Suppressor macrophage (primary cell): ENCODE data around the gene OSBPL1A.

Experiments
- DNase-seq, 4 experiments: peaks; one replicate each; pipeline ENCODE4 v3.0.0-alpha.2; 2020 to 2022

The OSBPL1A gene

GRCh38 chr18:24333084-24333483 is 64.5 kb downstream of the OSBPL1A start:
- DNase-seq, result no peak

- DNase-seq, result no peak
Observed at GRCh38 chr18:24326211-24326610, 71.4 kb downstream of the OSBPL1A start.

GRCh38 chr18:24322584-24323136 is 75.0 kb downstream of the OSBPL1A start:
- DNase-seq, result no peak

- DNase-seq, result no peak
Observed at GRCh38 chr18:24321071-24321470, 76.6 kb downstream of the OSBPL1A start.

GRCh38 chr18:24319757-24320156 is 77.9 kb downstream of the OSBPL1A start:
- no peak for DNase-seq

- DNase-seq, result no peak
Observed at GRCh38 chr18:24317370-24317769, 80.3 kb downstream of the OSBPL1A start.

DNA sequence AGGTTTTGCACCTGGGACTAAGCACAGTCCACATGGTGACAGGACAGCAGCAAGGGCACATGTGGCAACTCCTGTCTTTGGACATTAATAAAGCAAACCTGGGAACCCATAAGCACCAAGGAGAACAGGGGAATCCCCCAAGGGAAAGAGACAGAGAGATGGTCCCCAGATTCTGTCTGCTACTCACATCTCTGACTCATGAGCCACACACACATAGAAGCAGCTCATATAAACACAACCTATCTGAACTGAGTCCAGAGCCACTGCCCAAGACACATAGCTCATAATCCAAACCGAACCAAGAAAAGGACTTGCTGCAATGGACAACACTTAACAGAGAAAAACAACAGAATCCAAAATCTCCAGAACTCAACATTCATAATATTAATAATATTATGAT is 82.5 kb downstream of the OSBPL1A start:
- no peak for DNase-seq

- no peak for DNase-seq
Observed at GRCh38 chr18:24306201-24306600, 91.4 kb downstream of the OSBPL1A start.

DNA sequence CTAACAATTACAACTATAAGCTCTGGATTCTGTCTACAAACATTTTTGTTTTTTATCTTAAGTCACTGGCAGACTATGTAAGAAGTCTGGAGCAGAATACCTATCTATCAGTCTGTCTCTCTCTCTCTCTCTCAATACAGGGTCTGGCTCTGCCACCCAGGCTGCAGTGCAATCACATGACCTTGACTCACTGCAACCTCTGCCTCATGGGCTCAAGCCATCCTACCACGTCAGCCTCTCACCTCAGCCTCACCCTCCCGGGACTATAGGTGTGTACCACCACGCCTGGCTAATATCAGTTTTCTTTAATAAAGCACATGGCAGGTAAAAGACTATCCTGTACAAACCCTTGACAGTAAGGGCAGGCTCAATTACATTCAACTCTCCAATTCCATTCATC is 96.9 kb downstream of the OSBPL1A start:
- DNase-seq, result no peak

DNA sequence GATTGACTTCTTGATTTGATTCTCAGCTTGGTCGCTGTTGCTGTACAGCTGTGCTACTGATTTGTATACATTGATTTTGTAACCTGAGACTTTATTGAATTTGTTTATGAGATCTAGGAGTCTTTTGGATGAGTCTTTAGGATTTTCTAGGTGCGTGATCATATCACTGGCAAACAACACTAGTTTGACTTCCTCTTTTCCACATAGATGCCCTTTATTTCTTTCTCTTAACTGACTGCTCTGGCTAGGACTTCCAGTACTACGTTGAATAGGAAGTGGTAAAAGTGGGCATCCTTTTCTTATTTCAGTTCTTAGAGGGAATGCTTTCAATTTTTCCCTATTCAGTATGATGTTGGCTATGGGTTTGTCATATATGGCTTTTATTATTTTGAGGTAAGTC is 101.3 kb downstream of the OSBPL1A start:
- DNase-seq, result peak in 2 of 4 experiments; percentile 24 to 27

DNA sequence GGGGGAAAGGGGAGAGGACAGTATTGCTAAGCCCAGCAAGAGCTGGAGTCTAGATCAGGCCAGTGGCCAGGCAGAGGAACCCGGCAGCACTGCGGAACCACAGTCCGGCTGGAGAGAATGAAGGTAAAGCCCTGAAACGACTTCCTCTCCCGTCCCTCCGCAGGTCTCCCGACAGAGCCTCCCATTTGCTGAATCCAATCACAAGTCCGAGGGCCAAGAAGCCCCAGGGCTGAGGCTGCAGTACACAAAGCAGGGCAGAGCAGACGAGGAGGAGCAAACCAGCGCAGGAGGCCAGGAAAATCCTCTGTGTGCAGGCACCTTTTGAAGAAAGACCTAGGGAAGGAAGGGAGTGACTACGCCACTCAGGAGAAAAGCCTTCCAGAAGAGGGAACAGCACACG is 104.4 kb downstream of the OSBPL1A start:
- no peak for DNase-seq

DNA sequence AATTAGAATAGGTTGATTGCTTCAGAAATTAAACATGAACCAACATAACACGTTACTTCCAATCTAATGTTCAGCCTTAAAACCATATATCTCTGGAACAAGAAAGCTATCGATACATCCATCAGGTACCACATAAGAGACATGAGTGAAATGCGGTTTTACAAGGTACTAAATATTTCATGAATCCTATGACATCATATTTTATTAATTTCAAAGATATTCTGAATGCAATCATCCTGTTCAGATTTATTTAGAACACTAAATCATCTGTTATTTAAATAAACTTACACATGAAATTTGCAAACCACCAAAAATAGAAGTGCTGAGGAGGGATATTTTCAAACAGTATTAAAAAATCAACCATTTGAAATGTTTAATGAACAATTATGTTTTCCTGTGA is 119.0 kb downstream of the OSBPL1A start:
- no peak for DNase-seq

DNA sequence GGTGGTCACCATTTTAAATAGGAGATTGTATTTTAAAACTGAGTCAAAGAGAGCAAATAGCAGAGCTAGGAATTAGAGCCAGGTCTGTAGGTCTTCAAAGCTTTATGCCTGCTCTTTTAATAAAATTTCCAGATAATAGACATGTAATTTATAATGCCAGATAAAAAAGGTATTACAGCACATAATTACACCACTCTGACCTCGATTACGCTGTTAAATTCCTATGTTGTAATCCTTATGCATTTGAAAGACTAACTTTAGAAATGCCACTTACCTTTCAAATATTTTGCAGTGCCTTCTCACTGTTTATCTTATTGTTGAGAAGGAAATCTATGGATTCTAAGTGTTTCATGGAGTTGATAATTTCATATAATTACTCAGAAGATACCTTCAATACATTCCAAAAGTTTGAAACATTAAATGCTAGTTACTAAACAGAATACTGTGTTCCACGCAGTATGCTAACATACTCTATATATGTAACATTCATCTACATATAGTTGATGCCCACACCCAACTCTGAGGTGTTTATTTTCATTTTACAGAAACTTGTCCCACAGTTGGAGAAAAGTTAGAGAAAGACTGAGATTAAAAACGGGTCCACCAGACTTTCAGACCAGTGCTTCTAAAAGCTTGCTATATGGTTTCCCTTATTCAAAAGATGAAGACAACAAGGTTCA is 120.0 kb downstream of the OSBPL1A start:
- DNase-seq, result no peak

GRCh38 chr18:24276994-24277393 is 120.6 kb downstream of the OSBPL1A start:
- DNase-seq, result no peak

DNA sequence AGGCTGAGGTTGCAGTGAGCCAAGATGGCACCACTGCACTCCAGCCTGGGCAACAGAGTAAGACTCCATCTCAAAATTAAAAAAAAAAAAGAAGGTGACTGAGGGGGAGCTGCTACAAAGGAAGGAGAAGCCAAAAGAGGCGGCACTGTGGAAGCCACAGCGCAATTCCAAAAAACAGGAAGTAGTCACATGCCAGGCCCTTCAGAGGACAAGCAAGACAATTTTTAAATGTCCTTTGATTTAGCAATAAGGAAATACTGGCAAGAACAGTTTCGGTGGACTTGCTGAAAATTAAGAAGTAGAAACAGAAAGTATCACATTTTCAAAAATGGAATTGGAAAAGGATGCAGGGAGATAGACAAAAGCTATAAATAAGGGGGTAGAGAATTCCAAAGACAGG is 122.8 kb downstream of the OSBPL1A start:
- DNase-seq, result peak; percentile 82 to 95 (median 90)

- DNase-seq, result peak; percentile 29 to 69 (median 56)
Observed at GRCh38 chr18:24273596-24273995, 124.0 kb downstream of the OSBPL1A start.

GRCh38 chr18:24272229-24272525 is 125.4 kb downstream of the OSBPL1A start:
- no peak for DNase-seq

DNA sequence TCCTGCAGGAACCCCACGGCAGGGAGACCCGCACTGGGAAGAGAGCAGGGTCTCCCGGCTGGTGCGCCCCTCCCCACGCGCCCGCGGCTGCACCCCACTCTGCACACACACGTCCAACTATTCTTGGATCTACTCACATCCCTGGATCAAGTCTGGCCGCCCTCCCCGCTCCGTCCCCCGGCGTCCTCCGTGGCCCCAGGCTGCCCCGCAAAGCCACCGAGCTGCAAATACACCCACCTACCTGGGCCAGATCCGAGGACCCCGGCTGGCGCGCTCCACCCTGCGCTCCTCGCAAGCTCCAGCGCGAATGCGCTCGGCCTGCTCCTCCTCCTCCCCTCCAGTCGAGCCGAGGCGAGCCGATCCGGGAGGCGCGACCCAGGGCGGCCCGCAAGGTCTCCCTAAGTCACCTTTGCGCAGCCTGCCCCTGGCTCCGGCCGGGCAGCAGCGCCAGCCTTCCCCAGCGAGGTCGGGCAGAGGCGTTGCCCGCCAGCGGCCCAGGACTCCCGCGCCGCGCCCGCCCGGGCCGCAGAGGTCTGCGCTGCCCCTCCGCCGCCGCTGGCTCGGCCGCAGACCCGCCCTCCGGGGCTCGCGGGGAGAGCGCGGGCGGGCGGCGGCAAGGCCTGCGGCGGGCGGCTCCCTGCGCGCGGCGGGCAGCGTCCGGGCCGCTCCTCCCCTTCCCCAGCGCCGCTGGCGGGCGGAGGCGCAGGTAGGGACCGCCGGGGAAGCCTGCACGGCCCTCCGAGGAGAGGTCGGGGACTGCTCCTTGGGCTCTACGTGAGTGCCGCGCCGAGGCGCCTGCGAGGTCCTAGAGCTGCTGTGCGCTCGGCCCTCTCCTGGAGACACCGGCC is 126.0 kb downstream of the OSBPL1A start:
- peak; percentile 41 to 80 (median 60) for DNase-seq

DNA sequence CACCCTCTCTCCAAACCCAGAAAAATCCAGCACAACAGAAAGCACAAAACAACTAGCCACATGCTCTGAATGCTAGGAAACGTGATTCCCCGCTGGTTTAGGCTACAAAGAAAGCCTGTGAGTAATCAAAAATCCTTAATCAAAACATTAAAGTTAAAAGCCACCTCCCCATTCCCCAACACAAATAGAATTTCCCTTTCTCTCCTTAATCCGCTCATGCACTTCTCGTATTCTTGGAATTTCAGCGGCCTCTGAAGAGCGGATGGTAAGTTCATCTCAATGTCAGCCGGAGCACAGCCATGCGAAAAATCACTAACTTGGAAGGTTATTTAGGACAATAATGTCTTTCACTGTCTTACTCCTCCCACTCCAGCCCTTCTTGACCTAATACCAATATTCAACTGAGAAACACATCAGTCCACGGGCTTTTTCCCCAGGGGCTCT is 126.7 kb downstream of the OSBPL1A start:
- no peak for DNase-seq

GRCh38 chr18:24270358-24270936 is 127.2 kb downstream of the OSBPL1A start:
- no peak for DNase-seq

GRCh38 chr18:24268784-24269550 is 128.7 kb downstream of the OSBPL1A start:
- DNase-seq, result no peak

- peak in 3 of 4 experiments; percentile 11 to 33 (median 24) for DNase-seq
Observed at GRCh38 chr18:24267878-24268277, 129.7 kb downstream of the OSBPL1A start.

DNA sequence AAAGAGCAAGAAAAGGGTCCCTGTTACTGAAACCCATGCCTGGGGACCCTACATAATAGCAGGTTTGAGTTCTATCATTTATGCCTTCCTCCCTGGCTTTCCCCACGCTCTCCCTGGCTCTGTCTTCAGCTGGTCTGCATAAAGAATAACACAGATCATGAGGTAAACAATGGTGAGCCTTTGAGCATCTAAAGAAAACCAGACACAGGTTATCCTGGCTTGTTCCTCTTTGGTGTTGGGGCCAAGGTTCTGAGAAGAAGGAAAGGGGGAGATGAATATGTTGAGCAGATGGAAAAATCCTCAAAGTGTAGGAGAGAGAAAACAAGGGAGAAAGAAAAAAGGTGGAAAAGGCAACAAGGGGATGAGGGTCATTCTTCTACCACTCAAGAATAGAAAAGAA is 131.5 kb downstream of the OSBPL1A start:
- no peak for DNase-seq
